Activated naive CD8-positive, alpha-beta T cell treated with anti-CD3 and anti-CD28 coated beads for 36 hours (primary cell): ENCODE measurements around the gene KRTAP10-8. TPM values are rescaled to one million over a fixed set of nuclear protein-coding genes. Genes with fewer than 3 reads are reported as not detected.
"Not testable (repeated sequence)": the region's sequence is repeated elsewhere in the genome, so short reads cannot be mapped to it uniquely, and the experiment has no call there.

Source experiments
- DNase-seq: peaks from one replicate; pipeline ENCODE4 v3.0.0; 2021
- H3K27ac Mint-ChIP-seq: one replicate; pipeline ENCODE4 v1.8.0; 2022; ENCODE audit warnings: mild to moderate bottlenecking, moderate library complexity, mixed read lengths
- H3K27me3 Mint-ChIP-seq: one replicate; pipeline ENCODE4 v1.8.0; 2022; ENCODE audit warnings: mild to moderate bottlenecking, mixed read lengths
- H3K36me3 Mint-ChIP-seq: one replicate; pipeline ENCODE4 v1.8.0; 2021; ENCODE audit warnings: mild to moderate bottlenecking, mixed read lengths
- H3K4me1 Mint-ChIP-seq: one replicate; pipeline ENCODE4 v1.8.0; 2021; ENCODE audit warnings: mixed read lengths
- H3K4me3 Mint-ChIP-seq: one replicate; pipeline ENCODE4 v1.8.0; 2022; ENCODE audit warnings: mild to moderate bottlenecking, moderate library complexity, mixed read lengths
- H3K9me3 Mint-ChIP-seq: one replicate; pipeline ENCODE4 v1.8.0; 2022; ENCODE audit warnings: mixed read lengths
- total RNA-seq, 2 experiments: library from RNA; stranded (reverse); gene quantifications; one replicate each; pipeline ENCODE4 v1.2.3, GENCODE V29; 2021

KRTAP10-8 gene
- total RNA-seq, 2 experiments from 2014 or later = not detected

DNA sequence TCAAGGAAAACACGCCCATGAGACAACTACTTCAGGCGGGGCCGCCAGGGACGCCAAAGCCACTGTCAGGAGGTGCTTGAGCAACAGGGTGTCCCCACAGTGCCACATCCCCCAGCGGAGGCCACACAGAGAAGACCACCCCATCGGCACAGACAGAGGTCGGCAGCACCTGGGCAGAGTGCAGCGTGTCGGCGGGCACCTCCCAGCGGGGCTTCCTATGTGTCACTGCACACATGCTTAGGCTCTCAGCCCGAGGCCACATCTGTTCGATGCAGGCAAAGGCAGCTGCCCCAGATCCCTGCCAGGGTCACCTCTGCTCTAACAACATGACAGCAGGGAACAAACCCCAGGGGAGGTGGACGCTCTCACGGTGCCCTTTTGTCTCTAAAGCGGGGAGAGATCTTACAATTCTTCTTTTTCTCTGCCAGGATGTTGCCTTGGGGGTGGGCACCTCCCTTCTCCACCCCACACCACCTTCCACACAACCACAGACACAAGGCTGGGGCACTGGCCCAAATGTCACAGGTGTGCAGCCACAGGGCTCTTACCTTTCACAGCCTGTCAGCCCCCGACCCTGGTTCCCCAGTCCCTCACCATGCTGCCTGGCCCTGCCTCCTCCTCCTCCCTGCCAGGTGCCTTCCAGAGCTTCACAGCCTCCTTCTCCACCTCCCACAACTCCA is 4.2 kb downstream of the KRTAP10-8 start:
- Mint-ChIP-seq H3K36me3 (peaks cover 24% of the 10 kb centered on the region), H3K4me3 (no peak overlapping the region), H3K9me3 (peaks cover 31% of the 10 kb centered on the region), H3K27ac (no peak overlapping the region), H3K4me1 (peaks cover 24% of the 10 kb centered on the region), H3K27me3 (no peaks in the 10 kb centered on the region)
- no peak for DNase-seq

DNA sequence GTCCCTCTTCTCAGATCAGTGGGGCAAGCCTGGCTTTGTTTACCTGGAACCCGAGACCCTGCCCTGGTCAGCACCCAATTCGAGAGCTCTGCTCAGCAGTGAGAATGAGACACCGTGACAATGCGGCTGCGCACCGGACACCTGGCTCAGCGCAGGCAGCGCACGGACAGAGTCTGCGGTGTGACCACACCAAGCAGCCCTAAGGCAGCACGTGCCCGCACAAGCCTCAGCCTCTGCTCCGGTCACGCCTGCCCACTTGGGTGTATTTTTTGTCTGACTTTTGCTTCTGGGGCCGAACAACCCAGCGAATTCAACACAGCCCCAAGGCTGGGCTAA is 4.7 kb downstream of the KRTAP10-8 start:
- H3K27ac Mint-ChIP-seq = no peak overlapping the region
- H3K4me1 Mint-ChIP-seq = peaks cover 24% of the 10 kb centered on the region

DNA sequence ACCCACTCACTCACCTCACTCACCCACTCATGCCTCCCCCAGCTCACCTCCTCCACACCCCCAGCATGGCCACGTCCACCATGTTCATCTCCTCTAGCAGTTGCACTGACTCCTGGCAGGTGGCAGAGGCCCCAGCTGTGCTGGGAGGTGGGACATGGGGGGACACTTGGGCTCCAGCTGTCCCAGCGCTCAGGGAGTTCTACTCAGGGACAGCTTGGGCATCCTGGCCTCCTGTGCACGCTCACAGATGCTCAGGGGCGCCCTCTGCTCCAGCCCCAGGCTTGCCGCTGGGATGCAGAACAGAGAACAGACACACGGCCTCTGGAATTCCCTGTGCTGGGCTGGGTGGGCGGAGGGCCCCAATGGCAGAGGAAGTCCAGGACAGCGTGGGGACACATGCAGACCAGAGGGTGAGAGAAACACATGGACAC is 5.2 kb downstream of the KRTAP10-8 start:
- Mint-ChIP-seq H3K4me1 (peaks cover 24% of the 10 kb centered on the region), H3K27ac (no peak overlapping the region), H3K27me3 (no peaks in the 10 kb centered on the region), H3K36me3 (peaks cover 24% of the 10 kb centered on the region), H3K9me3 (peaks cover 27% of the 10 kb centered on the region), H3K4me3 (no peak overlapping the region)
- DNase-seq = no peak

More for the DNA sequence above, 4.7 kb downstream of the KRTAP10-8 start:
- H3K36me3 Mint-ChIP-seq = peaks cover 24% of the 10 kb centered on the region
- DNase-seq = no peak
- no peaks in the 10 kb centered on the region for H3K27me3 Mint-ChIP-seq
- peaks cover 26% of the 10 kb centered on the region for H3K9me3 Mint-ChIP-seq
- H3K4me3 Mint-ChIP-seq = no peak overlapping the region

DNA sequence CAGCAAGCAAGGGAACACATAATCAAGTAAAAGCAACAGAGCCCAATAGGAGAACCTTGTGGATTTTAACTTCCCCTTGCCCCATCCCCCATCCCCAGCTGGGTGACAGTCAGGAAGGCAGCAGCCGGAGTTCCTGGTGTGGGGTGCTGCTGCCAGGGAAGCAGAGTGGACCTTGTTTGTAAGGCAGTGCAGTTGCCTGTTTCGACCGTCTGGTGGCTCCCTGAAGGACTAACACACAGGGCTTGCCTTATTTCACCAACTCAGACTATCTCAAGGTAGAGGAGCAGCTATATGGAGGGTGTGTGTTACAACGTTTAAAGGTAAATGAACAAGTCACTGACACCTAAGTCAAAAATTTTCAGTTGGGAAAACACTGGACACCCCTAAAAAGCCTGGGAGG is 6.6 kb downstream of the KRTAP10-8 start:
- H3K4me1 Mint-ChIP-seq = peaks cover 24% of the 10 kb centered on the region
- no peaks in the 10 kb centered on the region for H3K27me3 Mint-ChIP-seq
- DNase-seq = no peak
- peaks cover 26% of the 10 kb centered on the region for H3K36me3 Mint-ChIP-seq
- peak overlapping the region; percentile 88 for H3K27ac Mint-ChIP-seq
- H3K9me3 Mint-ChIP-seq = peaks cover 30% of the 10 kb centered on the region
- peak overlapping the region; percentile 12 for H3K4me3 Mint-ChIP-seq

DNA sequence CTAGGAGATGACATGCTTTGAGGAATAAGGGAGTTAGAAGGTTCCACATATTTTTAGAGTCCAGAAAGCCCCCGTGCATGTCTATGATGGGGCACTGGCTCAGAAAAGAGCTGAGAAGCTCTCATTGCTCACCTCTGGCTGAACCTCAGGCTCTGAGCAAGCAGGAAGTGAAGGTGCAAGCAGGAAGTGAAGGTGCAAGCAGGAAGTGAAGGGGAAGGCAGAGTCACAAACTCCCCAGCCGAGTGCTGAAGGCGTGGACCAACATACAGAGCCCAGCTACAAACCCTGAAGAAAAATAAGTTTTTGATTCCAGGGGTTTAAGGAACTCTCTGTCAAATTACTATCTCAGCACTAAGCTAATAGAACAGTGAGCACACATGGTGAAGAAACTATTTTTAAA is 7.0 kb downstream of the KRTAP10-8 start:
- H3K27me3 Mint-ChIP-seq = no peaks in the 10 kb centered on the region
- H3K4me1 Mint-ChIP-seq = peaks cover 24% of the 10 kb centered on the region
- peak; percentile 36 for DNase-seq
- H3K4me3 Mint-ChIP-seq = peak overlapping the region; percentile 29
- peaks cover 27% of the 10 kb centered on the region for H3K36me3 Mint-ChIP-seq
- peaks cover 34% of the 10 kb centered on the region for H3K9me3 Mint-ChIP-seq
- peak overlapping the region; percentile 88 for H3K27ac Mint-ChIP-seq

DNA sequence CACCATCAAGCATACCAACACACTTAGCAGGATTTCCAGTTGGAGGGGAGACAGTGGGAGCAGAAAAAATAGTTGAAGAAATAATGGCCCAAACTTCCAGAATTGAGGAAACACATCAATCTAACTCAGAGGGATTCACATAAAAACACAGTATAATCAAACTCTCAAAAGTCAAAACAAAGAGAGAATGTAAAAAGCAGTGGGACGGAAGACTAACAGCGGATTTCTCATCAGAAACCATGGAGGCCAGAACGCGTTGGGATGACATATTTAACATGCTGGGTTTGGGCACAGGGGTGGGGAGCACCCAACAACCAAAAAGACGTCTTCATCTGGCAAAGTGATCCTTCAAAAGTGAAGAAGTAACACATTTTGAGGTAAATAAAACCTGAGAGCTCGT is 8.0 kb downstream of the KRTAP10-8 start:
- H3K27ac Mint-ChIP-seq = no peak overlapping the region
- H3K9me3 Mint-ChIP-seq = peaks cover 43% of the 10 kb centered on the region
- no peak for DNase-seq
- H3K36me3 Mint-ChIP-seq = peaks cover 35% of the 10 kb centered on the region
- H3K4me1 Mint-ChIP-seq = peaks cover 24% of the 10 kb centered on the region
- H3K4me3 Mint-ChIP-seq = no peak overlapping the region
- no peaks in the 10 kb centered on the region for H3K27me3 Mint-ChIP-seq

DNA sequence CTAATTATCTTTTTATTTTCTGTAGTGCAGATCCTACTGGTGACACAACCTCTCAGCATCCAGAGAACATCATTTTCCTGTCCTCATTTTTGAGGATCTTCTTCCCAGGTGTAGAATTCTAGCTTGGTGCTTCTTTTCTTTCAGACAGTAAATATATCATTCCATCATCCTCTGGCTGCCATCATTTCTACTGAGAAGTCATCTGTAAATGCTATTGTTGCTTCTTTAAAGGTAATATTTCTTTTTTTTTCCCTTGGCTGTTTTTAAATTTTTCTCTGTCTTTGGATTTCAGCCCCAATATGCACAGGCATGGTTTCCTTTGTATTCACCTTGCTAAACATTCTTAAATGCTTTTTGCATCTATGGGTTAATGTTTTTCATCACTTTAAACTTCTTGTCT is 11.7 kb downstream of the KRTAP10-8 start:
- H3K27ac Mint-ChIP-seq = no peak overlapping the region
- no peak overlapping the region for H3K4me3 Mint-ChIP-seq
- H3K36me3 Mint-ChIP-seq = peaks cover 32% of the 10 kb centered on the region
- H3K9me3 Mint-ChIP-seq = peaks cover 41% of the 10 kb centered on the region
- no peaks in the 10 kb centered on the region for H3K27me3 Mint-ChIP-seq
- DNase-seq = no peak
- H3K4me1 Mint-ChIP-seq = peaks cover 16% of the 10 kb centered on the region

DNA sequence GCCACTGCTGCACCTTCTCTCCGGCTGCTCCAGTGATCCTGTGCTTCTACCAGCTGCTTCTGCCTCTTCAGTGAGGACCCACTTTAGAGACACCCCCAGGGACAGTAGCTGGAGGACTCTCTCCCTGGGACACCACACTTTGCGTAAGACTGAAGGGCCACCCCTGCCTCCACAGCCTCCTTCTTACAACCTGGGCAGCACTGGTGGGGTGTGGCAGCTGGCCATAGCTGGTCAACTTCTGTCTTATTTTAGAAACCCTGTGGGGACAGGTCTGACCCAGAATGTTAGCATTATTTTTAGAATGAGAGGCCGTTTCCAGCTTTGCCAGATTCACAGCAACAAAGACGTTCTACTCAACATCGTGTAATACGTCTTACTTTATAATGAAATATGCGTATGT is 13.9 kb downstream of the KRTAP10-8 start:
- H3K36me3 Mint-ChIP-seq = peaks cover 24% of the 10 kb centered on the region
- DNase-seq = no peak
- H3K4me1 Mint-ChIP-seq = peaks cover 22% of the 10 kb centered on the region
- peaks cover 32% of the 10 kb centered on the region for H3K9me3 Mint-ChIP-seq
- H3K4me3 Mint-ChIP-seq = no peak overlapping the region
- H3K27ac Mint-ChIP-seq = no peak overlapping the region
- H3K27me3 Mint-ChIP-seq = no peaks in the 10 kb centered on the region

DNA sequence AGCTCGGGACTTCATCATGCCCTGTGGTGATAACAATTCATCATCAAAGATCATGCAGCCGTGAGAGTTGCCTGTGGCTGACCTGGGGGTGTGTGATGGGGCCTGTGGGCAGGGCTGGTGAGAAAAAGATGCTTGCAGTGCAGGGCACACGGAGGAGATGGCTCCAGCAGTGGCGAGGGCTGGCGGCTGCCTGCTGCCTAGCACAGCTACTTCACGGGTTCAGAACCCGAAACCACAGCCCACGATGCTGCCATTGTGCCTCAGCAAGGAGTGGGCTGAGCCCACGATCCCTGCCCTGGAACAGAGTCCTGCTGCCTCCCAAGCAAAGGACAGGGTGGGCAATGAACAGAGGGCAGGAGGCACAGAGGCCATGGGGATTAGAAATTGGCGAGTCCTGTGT is 14.4 kb downstream of the KRTAP10-8 start:
- Mint-ChIP-seq H3K27me3 (no peaks in the 10 kb centered on the region), H3K9me3 (peaks cover 34% of the 10 kb centered on the region), H3K27ac (no peak overlapping the region), H3K4me1 (peaks cover 22% of the 10 kb centered on the region), H3K4me3 (no peak overlapping the region), H3K36me3 (peaks cover 27% of the 10 kb centered on the region)
- DNase-seq = no peak

DNA sequence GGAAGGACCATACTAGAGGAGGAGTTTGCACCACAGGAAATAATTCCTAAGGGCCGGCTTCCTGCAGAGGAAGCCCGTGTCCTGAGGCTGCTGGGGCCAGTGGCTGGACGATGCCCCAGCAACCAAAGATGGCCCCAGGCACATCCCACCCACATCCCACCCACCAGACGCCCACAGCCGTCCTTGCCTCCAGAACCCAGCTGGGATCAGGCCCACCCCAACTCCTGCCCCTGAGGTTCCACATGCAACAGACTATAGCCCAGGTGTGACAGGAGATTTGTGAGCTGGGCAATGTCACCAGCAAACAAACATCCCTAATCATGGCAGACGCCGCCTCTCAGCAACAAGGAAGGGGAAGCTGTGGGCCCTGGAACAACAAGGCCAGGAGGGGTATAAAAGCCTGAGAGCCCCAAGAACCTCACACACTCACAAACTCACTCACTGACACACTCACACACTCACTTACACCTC is 14.8 kb downstream of the KRTAP10-8 start, which contains the start of gene KRTAP10-9:
TSS of gene KRTAP10-9 (plus strand) at position 421 of the 471 bp plus-strand sequence. CDS start 79 bp downstream, outside the sequence.
- H3K4me3 Mint-ChIP-seq = no peak within 1 kb of the TSS
- H3K27ac Mint-ChIP-seq = no peak within 1 kb of the TSS
- no peaks in the 10 kb centered on the region for H3K27me3 Mint-ChIP-seq
- H3K4me1 Mint-ChIP-seq = peaks cover 22% of the 10 kb centered on the region
- DNase-seq = no peak
- H3K36me3 Mint-ChIP-seq = peaks cover 29% of the 10 kb centered on the region
- H3K9me3 Mint-ChIP-seq = peaks cover 36% of the 10 kb centered on the region

DNA sequence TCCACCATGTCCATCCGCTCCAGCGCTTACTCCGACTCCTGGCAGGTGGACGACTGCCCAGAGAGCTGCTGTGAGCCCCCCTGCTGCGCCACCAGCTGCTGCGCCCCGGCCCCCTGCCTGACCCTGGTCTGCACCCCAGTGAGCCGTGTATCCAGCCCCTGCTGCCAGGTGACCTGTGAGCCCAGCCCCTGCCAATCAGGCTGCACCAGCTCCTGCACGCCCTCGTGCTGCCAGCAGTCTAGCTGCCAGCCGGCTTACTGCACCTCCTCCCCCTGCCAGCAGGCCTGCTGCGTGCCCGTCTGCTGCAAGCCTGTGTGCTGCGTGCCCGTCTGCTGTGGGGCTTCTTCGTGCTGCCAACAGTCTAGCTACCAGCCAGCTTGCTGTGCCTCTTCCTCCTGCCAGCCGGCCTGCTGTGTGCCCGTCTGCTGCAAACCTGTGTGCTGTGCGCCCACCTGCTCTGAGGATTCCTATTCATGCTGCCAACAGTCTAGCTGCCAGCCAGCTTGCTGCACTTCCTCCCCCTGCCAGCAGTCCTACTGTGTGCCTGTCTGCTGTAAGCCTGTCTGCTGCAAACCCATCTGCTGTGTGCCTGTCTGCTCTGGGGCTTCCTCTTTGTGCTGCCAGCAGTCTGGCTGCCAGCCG is 15.4 kb downstream of the KRTAP10-8 start:
- H3K4me3 Mint-ChIP-seq, H3K27ac Mint-ChIP-seq, H3K27me3 Mint-ChIP-seq, DNase-seq: not testable (repeated sequence)
- Mint-ChIP-seq H3K36me3 (peaks cover 30% of the 10 kb centered on the region), H3K9me3 (peaks cover 39% of the 10 kb centered on the region), H3K4me1 (peaks cover 22% of the 10 kb centered on the region)

DNA sequence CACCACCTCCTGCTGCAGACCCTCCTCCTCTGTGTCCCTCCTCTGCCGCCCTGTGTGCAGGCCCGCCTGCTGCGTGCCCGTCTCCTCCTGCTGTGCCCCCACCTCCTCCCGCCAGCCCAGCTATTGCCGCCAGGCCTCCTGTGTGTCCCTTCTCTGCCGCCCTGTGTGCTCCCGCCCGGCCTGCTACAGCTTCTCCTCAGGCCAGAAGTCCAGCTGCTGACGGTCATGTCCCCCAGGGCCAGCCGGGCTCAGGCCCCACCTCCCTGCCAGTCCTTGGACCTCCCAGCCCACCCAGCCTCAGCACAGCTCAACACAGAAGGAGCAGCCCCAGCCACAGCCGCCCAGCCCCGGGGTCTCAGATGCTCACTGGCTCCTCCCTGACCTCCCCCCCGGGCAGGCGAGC is 16.0 kb downstream of the KRTAP10-8 start:
- Mint-ChIP-seq H3K9me3 (peaks cover 40% of the 10 kb centered on the region), H3K4me1 (peaks cover 22% of the 10 kb centered on the region), H3K36me3 (peaks cover 30% of the 10 kb centered on the region)
- not testable (repeated sequence) for H3K27ac Mint-ChIP-seq, H3K27me3 Mint-ChIP-seq, H3K4me3 Mint-ChIP-seq, DNase-seq

DNA sequence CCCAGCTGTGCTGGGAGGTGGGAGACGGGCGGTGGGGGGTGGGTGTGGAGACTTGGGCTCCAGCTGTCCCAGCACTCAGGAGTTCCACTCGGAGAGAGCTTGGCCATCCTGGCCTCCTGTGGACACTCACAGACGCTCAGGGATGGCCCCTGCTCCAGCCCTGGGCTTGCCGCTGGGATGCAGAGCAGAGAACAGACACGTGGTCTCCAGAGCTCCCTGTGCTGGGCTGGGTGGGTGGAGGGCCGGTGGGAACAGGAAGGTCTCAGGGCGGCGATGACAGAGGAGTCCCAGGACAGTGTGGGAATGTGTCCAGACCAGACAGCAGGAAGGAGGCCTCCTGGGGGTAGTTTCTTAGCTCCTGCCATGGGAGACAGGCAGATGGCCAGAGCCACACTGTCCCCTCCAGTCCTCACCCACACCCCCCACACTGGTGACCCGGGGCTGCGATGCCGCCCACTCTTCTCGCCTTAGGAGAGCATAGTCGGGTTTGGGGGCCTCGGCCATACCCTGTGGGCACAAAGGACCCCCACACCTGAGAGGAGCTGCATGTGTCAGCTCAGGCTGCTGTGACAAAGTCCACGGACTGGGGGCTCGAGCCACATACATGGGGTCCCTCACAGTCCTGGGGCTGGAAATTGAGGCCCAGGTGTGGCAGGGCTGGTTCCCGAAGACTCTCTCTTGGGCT is 17.0 kb downstream of the KRTAP10-8 start:
- Mint-ChIP-seq H3K27me3 (no peaks in the 10 kb centered on the region), H3K9me3 (peaks cover 40% of the 10 kb centered on the region), H3K36me3 (peaks cover 29% of the 10 kb centered on the region), H3K27ac (no peak overlapping the region), H3K4me1 (peaks cover 22% of the 10 kb centered on the region), H3K4me3 (no peak overlapping the region)
- no peak for DNase-seq

DNA sequence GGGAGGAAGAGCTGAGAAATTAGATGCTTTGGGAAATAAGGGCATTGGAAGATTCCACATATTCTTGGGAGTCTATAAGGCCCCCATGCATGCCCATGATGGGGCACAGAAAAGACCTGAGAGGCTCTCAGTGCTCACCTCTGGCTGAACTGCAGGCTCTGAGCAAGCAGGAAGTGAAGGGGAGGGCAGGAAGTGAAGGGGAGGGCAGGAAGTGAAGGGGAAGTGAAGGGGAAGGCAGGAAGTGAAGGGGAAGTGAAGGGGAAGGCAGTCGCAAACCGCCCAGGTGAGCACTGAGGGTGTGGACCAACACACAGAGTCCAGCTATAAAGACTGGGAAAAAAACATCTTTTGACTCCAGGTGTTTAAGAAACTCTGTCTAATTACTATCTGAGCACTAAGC is 18.6 kb downstream of the KRTAP10-8 start:
- peaks cover 28% of the 10 kb centered on the region for H3K9me3 Mint-ChIP-seq
- H3K4me1 Mint-ChIP-seq = peaks cover 22% of the 10 kb centered on the region
- no peaks in the 10 kb centered on the region for H3K27me3 Mint-ChIP-seq
- no peak for DNase-seq
- H3K36me3 Mint-ChIP-seq = peaks cover 21% of the 10 kb centered on the region
- H3K27ac Mint-ChIP-seq = peak overlapping the region; percentile 63
- no peak overlapping the region for H3K4me3 Mint-ChIP-seq

DNA sequence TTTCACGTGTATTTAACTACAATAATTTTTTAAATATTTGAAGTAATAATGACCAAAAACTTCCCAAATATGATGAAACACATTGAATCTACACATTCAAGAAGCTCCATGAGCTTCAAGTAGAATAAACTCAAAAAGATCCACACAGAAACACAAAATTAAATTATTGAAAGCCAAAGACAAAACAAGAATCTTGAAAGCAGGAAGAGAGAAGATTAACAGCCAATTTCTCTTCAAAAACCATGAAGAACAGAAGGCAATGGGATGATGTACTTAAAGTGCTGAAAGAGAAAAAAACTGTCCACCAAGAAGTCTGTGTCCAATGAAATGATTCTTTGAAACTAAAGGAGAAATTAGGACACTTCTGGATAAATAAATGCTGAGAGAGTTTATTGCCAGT is 20.2 kb downstream of the KRTAP10-8 start:
- H3K9me3 Mint-ChIP-seq = peaks cover 28% of the 10 kb centered on the region
- H3K4me3 Mint-ChIP-seq = no peak overlapping the region
- peaks cover 21% of the 10 kb centered on the region for H3K36me3 Mint-ChIP-seq
- DNase-seq = no peak
- no peaks in the 10 kb centered on the region for H3K27me3 Mint-ChIP-seq
- peaks cover 20% of the 10 kb centered on the region for H3K4me1 Mint-ChIP-seq
- no peak overlapping the region for H3K27ac Mint-ChIP-seq
